ENCODE data around the gene SAPCD1.
"Not testable (repeated sequence)": the region's sequence is repeated elsewhere in the genome, so short reads cannot be mapped to it uniquely, and the experiment has no call there.

SAPCD1 gene

GRCh38 chr6:31781244-31782125 is 19.0 kb downstream of the SAPCD1 start:
- Histone ChIP-seq H3K27me3 (ENCODE audit: insufficient read depth, low read length) (no peaks in the 10 kb centered on the region), H3K9me3 (ENCODE audit: low read length) (no peaks in the 10 kb centered on the region), H3K36me3 (ENCODE audit: insufficient read depth, low read length) (peaks cover 66% of the 10 kb centered on the region), H3K4me1 (ENCODE audit: insufficient read depth, low read length) (peaks cover 3% of the 10 kb centered on the region), H3K4me3 (ENCODE audit: low read length) (no peak overlapping the region), H2AFZ (ENCODE audit: low read depth, low read length) (no peak overlapping the region)

GRCh38 chr6:31782126-31782855 is 19.8 kb downstream of the SAPCD1 start:
- Histone ChIP-seq H3K4me1 (ENCODE audit: insufficient read depth, low read length) (no peaks in the 10 kb centered on the region), H3K9me3 (ENCODE audit: low read length) (no peaks in the 10 kb centered on the region), H3K36me3 (ENCODE audit: insufficient read depth, low read length) (peaks cover 68% of the 10 kb centered on the region), H3K27me3 (ENCODE audit: insufficient read depth, low read length) (no peaks in the 10 kb centered on the region), H3K4me3 (ENCODE audit: low read length) (no peak overlapping the region), H2AFZ (ENCODE audit: low read depth, low read length) (no peak overlapping the region)

- H3K4me1 ChIP-seq (ENCODE audit: insufficient read depth, low read length): no peaks in the 10 kb centered on the region
- H3K9me3 ChIP-seq (ENCODE audit: low read length): no peaks in the 10 kb centered on the region
- H2AFZ ChIP-seq (ENCODE audit: low read depth, low read length): no peak overlapping the region
- no peak overlapping the region for H3K4me3 ChIP-seq (ENCODE audit: low read length)
- H3K27me3 ChIP-seq (ENCODE audit: insufficient read depth, low read length): no peaks in the 10 kb centered on the region
- peaks cover 62% of the 10 kb centered on the region for H3K36me3 ChIP-seq (ENCODE audit: insufficient read depth, low read length)
Measured at GRCh38 chr6:31784098-31784925, 21.9 kb downstream of the SAPCD1 start.

- Histone ChIP-seq H3K4me3 (ENCODE audit: low read length) (no peak overlapping the region), H3K36me3 (ENCODE audit: insufficient read depth, low read length) (peaks cover 54% of the 10 kb centered on the region), H2AFZ (ENCODE audit: low read depth, low read length) (no peak overlapping the region), H3K27me3 (ENCODE audit: insufficient read depth, low read length) (no peaks in the 10 kb centered on the region), H3K4me1 (ENCODE audit: insufficient read depth, low read length) (no peaks in the 10 kb centered on the region), H3K9me3 (ENCODE audit: low read length) (no peaks in the 10 kb centered on the region)
Measured at GRCh38 chr6:31785475-31785874, 23.0 kb downstream of the SAPCD1 start.

GRCh38 chr6:31791324-31792089 is 29.1 kb downstream of the SAPCD1 start:
- Histone ChIP-seq H3K4me3 (ENCODE audit: low read length) (no peak overlapping the region), H3K27me3 (ENCODE audit: insufficient read depth, low read length) (no peaks in the 10 kb centered on the region), H3K36me3 (ENCODE audit: insufficient read depth, low read length) (peaks cover 26% of the 10 kb centered on the region)

GRCh38 chr6:31792090-31792374 is 29.6 kb downstream of the SAPCD1 start:
- Histone ChIP-seq H3K36me3 (ENCODE audit: insufficient read depth, low read length) (peaks cover 26% of the 10 kb centered on the region), H3K9me3 (ENCODE audit: low read length) (no peaks in the 10 kb centered on the region), H3K27me3 (ENCODE audit: insufficient read depth, low read length) (no peaks in the 10 kb centered on the region)

More at GRCh38 chr6:31791324-31792089, 29.1 kb downstream of the SAPCD1 start:
- Histone ChIP-seq H2AFZ (ENCODE audit: low read depth, low read length) (no peak overlapping the region), H3K9me3 (ENCODE audit: low read length) (no peaks in the 10 kb centered on the region), H3K4me1 (ENCODE audit: insufficient read depth, low read length) (peaks cover 13% of the 10 kb centered on the region)

GRCh38 chr6:31792761-31793171 is 30.3 kb downstream of the SAPCD1 start:
- Histone ChIP-seq H3K4me3 (ENCODE audit: low read length) (no peak overlapping the region), H2AFZ (ENCODE audit: low read depth, low read length) (no peak overlapping the region), H3K27me3 (ENCODE audit: insufficient read depth, low read length) (no peaks in the 10 kb centered on the region), H3K36me3 (ENCODE audit: insufficient read depth, low read length) (peaks cover 30% of the 10 kb centered on the region), H3K9me3 (ENCODE audit: low read length) (no peaks in the 10 kb centered on the region), H3K4me1 (ENCODE audit: insufficient read depth, low read length) (peaks cover 13% of the 10 kb centered on the region)

More at GRCh38 chr6:31792090-31792374, 29.6 kb downstream of the SAPCD1 start:
- Histone ChIP-seq H2AFZ (ENCODE audit: low read depth, low read length) (no peak overlapping the region), H3K4me3 (ENCODE audit: low read length) (no peak overlapping the region), H3K4me1 (ENCODE audit: insufficient read depth, low read length) (peaks cover 13% of the 10 kb centered on the region)

- H3K27me3 ChIP-seq (ENCODE audit: insufficient read depth, low read length); H3K9me3 ChIP-seq (ENCODE audit: low read length); H2AFZ ChIP-seq (ENCODE audit: low read depth, low read length): not testable (repeated sequence)
- peak overlapping the region; percentile 83 for H3K4me3 ChIP-seq (ENCODE audit: low read length)
- peaks cover 39% of the 10 kb centered on the region for H3K36me3 ChIP-seq (ENCODE audit: insufficient read depth, low read length)
- H3K4me1 ChIP-seq (ENCODE audit: insufficient read depth, low read length): peaks cover 13% of the 10 kb centered on the region
Measured at GRCh38 chr6:31793927-31794245, 31.4 kb downstream of the SAPCD1 start.

- peak overlapping the region; percentile 83 for H3K4me3 ChIP-seq (ENCODE audit: low read length)
- H2AFZ ChIP-seq (ENCODE audit: low read depth, low read length): peak overlapping the region; percentile 60
- no peaks in the 10 kb centered on the region for H3K27me3 ChIP-seq (ENCODE audit: insufficient read depth, low read length)
- no peaks in the 10 kb centered on the region for H3K9me3 ChIP-seq (ENCODE audit: low read length)
- peaks cover 13% of the 10 kb centered on the region for H3K4me1 ChIP-seq (ENCODE audit: insufficient read depth, low read length)
- peaks cover 39% of the 10 kb centered on the region for H3K36me3 ChIP-seq (ENCODE audit: insufficient read depth, low read length)
Measured at GRCh38 chr6:31794294-31794865, 31.9 kb downstream of the SAPCD1 start.

- Histone ChIP-seq H3K27me3 (ENCODE audit: insufficient read depth, low read length) (no peaks in the 10 kb centered on the region), H3K36me3 (ENCODE audit: insufficient read depth, low read length) (peaks cover 37% of the 10 kb centered on the region), H3K4me1 (ENCODE audit: insufficient read depth, low read length) (peaks cover 13% of the 10 kb centered on the region), H2AFZ (ENCODE audit: low read depth, low read length) (peak overlapping the region; percentile 60), H3K9me3 (ENCODE audit: low read length) (no peaks in the 10 kb centered on the region), H3K4me3 (ENCODE audit: low read length) (peak overlapping the region; percentile 83)
Measured at GRCh38 chr6:31794866-31795615, 32.6 kb downstream of the SAPCD1 start.

GRCh38 chr6:31795616-31796298 is 33.3 kb downstream of the SAPCD1 start, which contains the start of gene VARS1:
TSS of gene VARS1 (minus strand) at chr6:31795752. CDS start at chr6:31795217, 535 bp downstream.
- Histone ChIP-seq H3K4me1 (ENCODE audit: insufficient read depth, low read length) (peaks cover 13% of the 10 kb centered on the region), H3K4me3 (ENCODE audit: low read length) (peak within 1 kb of the TSS; percentile 83), H3K27me3 (ENCODE audit: insufficient read depth, low read length) (no peaks in the 10 kb centered on the region), H3K36me3 (ENCODE audit: insufficient read depth, low read length) (peaks cover 34% of the 10 kb centered on the region), H3K9me3 (ENCODE audit: low read length) (no peaks in the 10 kb centered on the region), H2AFZ (ENCODE audit: low read depth, low read length) (peak within 1 kb of the TSS; percentile 60)
